Astrocyte (in vitro differentiated cells and primary cell): ENCODE measurements around the gene TXNDC17. TPM values are rescaled to one million over a fixed set of nuclear protein-coding genes. Genes with fewer than 3 reads are reported as not detected.
"Not testable (repeated sequence)": the region's sequence is repeated elsewhere in the genome, so short reads cannot be mapped to it uniquely, and the experiment has no call there.

Experiments used
- DNase-seq: peaks from one replicate; pipeline ENCODE4 v3.0.0-alpha.2; 2010; ENCODE audit warnings: low read depth
- FAIRE-seq: peaks from 2 replicates; lab custom pipeline; 2011; peaks lifted over from hg19 to GRCh38; lab: Jason Lieb, UNC
- H2AFZ ChIP-seq: 2 replicates; pipeline ENCODE4 v1.6.0; 2012; ENCODE audit warnings: low read depth, low read length, inconsistent platforms
- H3K27ac ChIP-seq: 2 replicates; pipeline ENCODE4 v1.5.1; 2011; ENCODE audit warnings: low read depth, low read length, inconsistent platforms
- H3K27me3 ChIP-seq: 2 replicates; pipeline ENCODE4 v1.6.0; 2011; ENCODE audit warnings: low read length, inconsistent platforms; ENCODE audit not compliant: insufficient read depth
- H3K36me3 ChIP-seq: 2 replicates; pipeline ENCODE4 v1.5.1; 2011; ENCODE audit warnings: low read length, inconsistent platforms; ENCODE audit not compliant: insufficient read depth
- H3K4me1 ChIP-seq: 2 replicates; pipeline ENCODE4 v1.5.1; 2011; ENCODE audit warnings: low read length, inconsistent platforms; ENCODE audit not compliant: insufficient read depth
- H3K4me2 ChIP-seq: 2 replicates; pipeline ENCODE4 v1.6.0; 2012; ENCODE audit warnings: low read length, inconsistent platforms
- H3K4me3 ChIP-seq: 2 replicates; pipeline ENCODE4 v1.5.1; 2011; ENCODE audit warnings: low read depth, mild to moderate bottlenecking, low read length, inconsistent platforms; ENCODE audit not compliant: insufficient read depth
- H3K79me2 ChIP-seq: 2 replicates; pipeline ENCODE4 v1.6.0; 2012; ENCODE audit warnings: mild to moderate bottlenecking, low read length, inconsistent platforms; ENCODE audit not compliant: insufficient read depth
- H3K9ac ChIP-seq: 2 replicates; pipeline ENCODE4 v1.6.0; 2012; ENCODE audit warnings: mild to moderate bottlenecking, low read length, inconsistent platforms
- H3K9me3 ChIP-seq: 2 replicates; pipeline ENCODE4 v1.5.1; 2012; ENCODE audit warnings: low read depth, mild to moderate bottlenecking, low read length, inconsistent platforms; ENCODE audit not compliant: insufficient read depth
- H4K20me1 ChIP-seq: 2 replicates; pipeline ENCODE4 v1.6.0; 2012; ENCODE audit warnings: low read length, inconsistent platforms; ENCODE audit not compliant: insufficient read depth
- H3K27ac Mint-ChIP-seq: one replicate; pipeline ENCODE4 v1.8.0; 2021; ENCODE audit warnings: mild to moderate bottlenecking, mixed read lengths; ENCODE audit not compliant: unreplicated experiment
- H3K27me3 Mint-ChIP-seq: one replicate; pipeline ENCODE4 v1.8.0; 2021; ENCODE audit warnings: low read depth, mixed read lengths; ENCODE audit not compliant: unreplicated experiment
- H3K36me3 Mint-ChIP-seq: one replicate; pipeline ENCODE4 v1.8.0; 2021; ENCODE audit warnings: low read depth, mixed read lengths; ENCODE audit not compliant: unreplicated experiment
- H3K4me1 Mint-ChIP-seq: one replicate; pipeline ENCODE4 v1.8.0; 2021; ENCODE audit warnings: low read depth, mixed read lengths; ENCODE audit not compliant: unreplicated experiment
- H3K4me3 Mint-ChIP-seq: one replicate; pipeline ENCODE4 v1.8.0; 2021; ENCODE audit warnings: mild to moderate bottlenecking, moderate library complexity, mixed read lengths; ENCODE audit not compliant: unreplicated experiment
- H3K9me3 Mint-ChIP-seq: one replicate; pipeline ENCODE4 v1.8.0; 2021; ENCODE audit warnings: mild to moderate bottlenecking, mixed read lengths; ENCODE audit not compliant: unreplicated experiment
- EZH2 ChIP-seq: IDR thresholded peaks from 2 replicates; pipeline ENCODE4 v1.6.1; 2012; ENCODE audit warnings: mild to moderate bottlenecking, low read length, inconsistent platforms; ENCODE audit not compliant: insufficient read depth
- total RNA-seq: library from RNA; stranded (reverse); gene quantifications from 2 replicates; pipeline ENCODE4 v1.2.1, GENCODE V29; 2021
- TF ChIP-seq, protein P1 (sequence below): IDR thresholded peaks from 2 replicates; pipeline ENCODE4 v1.5.1; 2011; ENCODE audit warnings: low read depth, mild to moderate bottlenecking, inconsistent platforms, low read length, moderate library complexity; ENCODE audit not compliant: insufficient read depth

TXNDC17 gene
- total RNA-seq, 1 donor from 2014 or later, result 158 TPM

DNA sequence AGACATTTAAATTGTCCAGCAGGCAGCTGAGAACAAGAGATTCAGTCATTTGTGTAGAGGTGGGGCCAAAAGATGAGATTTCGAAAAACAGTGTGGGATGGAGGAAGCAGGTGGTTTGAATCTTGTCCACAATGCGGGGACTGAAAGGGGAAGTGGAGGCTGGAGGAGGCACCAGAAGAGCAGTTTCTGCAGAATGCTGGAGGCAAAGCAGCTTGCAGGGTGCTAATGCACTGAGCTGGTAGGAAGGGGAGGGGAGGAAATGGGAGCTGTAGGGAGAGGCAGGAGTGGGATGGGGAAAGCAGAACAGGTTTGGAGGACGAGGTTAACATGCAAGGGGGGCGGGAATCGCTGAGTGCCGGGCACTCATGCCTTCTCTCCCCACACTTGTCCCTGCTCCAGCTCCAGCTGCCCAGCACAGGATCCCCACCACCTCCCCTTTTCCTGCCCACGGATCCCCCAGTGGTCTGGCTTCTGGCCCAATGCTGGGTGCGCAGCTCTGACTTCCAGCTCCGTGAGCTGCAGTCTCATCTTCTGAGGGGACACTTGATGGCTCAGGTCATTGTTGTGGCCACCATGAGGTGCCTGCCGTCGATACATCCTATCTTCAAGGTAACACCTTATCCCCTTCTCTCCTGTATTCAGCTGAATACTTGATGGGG lies 20.1 kb downstream of the TXNDC17 start:
- FAIRE-seq, result no peak

DNA sequence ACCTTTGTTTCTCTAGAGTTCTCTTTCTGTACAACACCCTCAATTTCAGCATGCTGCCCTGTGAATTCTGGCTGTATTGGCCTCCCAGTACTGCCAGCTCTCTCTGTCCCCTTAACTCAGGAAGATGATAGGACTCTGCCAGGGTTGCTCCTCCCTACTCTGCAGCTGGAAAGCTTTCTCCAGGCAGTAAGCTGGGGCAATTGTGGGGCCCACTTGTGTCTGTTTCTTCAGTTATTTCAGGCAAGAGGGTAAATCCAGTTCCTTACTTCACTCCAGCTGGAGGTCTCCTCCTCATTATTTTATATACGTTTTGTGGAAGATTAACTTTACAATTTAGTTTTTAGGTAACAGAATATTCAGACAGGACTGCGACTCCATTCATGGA lies 20.6 kb downstream of the TXNDC17 start:
- no peak for TF ChIP-seq EZH2
- TF ChIP-seq, protein P1, sequence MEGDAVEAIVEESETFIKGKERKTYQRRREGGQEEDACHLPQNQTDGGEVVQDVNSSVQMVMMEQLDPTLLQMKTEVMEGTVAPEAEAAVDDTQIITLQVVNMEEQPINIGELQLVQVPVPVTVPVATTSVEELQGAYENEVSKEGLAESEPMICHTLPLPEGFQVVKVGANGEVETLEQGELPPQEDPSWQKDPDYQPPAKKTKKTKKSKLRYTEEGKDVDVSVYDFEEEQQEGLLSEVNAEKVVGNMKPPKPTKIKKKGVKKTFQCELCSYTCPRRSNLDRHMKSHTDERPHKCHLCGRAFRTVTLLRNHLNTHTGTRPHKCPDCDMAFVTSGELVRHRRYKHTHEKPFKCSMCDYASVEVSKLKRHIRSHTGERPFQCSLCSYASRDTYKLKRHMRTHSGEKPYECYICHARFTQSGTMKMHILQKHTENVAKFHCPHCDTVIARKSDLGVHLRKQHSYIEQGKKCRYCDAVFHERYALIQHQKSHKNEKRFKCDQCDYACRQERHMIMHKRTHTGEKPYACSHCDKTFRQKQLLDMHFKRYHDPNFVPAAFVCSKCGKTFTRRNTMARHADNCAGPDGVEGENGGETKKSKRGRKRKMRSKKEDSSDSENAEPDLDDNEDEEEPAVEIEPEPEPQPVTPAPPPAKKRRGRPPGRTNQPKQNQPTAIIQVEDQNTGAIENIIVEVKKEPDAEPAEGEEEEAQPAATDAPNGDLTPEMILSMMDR, result no peak
- no peaks in the 10 kb centered on the region for H3K4me1 ChIP-seq
- no peaks in the 10 kb centered on the region for H3K9me3 ChIP-seq
- H3K4me3 ChIP-seq, result no peak overlapping the region
- H4K20me1 ChIP-seq, result no peaks in the 10 kb centered on the region
- Mint-ChIP-seq H3K27me3 (peaks cover 44% of the 10 kb centered on the region), H3K36me3 (no peaks in the 10 kb centered on the region), H3K9me3 (peaks cover 2% of the 10 kb centered on the region), H3K4me3 (no peak overlapping the region), H3K4me1 (no peaks in the 10 kb centered on the region), H3K27ac (peak overlapping the region; percentile 4)
- no peak overlapping the region for H2AFZ ChIP-seq
- no peaks in the 10 kb centered on the region for H3K79me2 ChIP-seq
- no peak overlapping the region for H3K27ac ChIP-seq
- H3K4me2 ChIP-seq, result no peak overlapping the region
- FAIRE-seq, result no peak
- H3K9ac ChIP-seq, result no peak overlapping the region
- H3K27me3 ChIP-seq, result peaks cover 25% of the 10 kb centered on the region
- DNase-seq, result no peak
- no peaks in the 10 kb centered on the region for H3K36me3 ChIP-seq

More for the DNA sequence above, 20.1 kb downstream of the TXNDC17 start:
- H3K9me3 ChIP-seq, result no peaks in the 10 kb centered on the region
- Mint-ChIP-seq H3K9me3 (peaks cover 2% of the 10 kb centered on the region), H3K27ac (no peak overlapping the region), H3K27me3 (peaks cover 47% of the 10 kb centered on the region), H3K4me1 (no peaks in the 10 kb centered on the region), H3K36me3 (no peaks in the 10 kb centered on the region), H3K4me3 (no peak overlapping the region)
- no peaks in the 10 kb centered on the region for H4K20me1 ChIP-seq
- DNase-seq, result no peak
- no peak overlapping the region for H3K4me2 ChIP-seq
- no peak overlapping the region for H3K4me3 ChIP-seq
- H3K4me1 ChIP-seq, result no peaks in the 10 kb centered on the region
- no peak overlapping the region for H3K9ac ChIP-seq
- no peak overlapping the region for H2AFZ ChIP-seq
- H3K79me2 ChIP-seq, result no peaks in the 10 kb centered on the region
- H3K27me3 ChIP-seq, result peaks cover 25% of the 10 kb centered on the region
- no peak overlapping the region for H3K27ac ChIP-seq
- no peaks in the 10 kb centered on the region for H3K36me3 ChIP-seq
- TF ChIP-seq, protein P1, result no peak

DNA sequence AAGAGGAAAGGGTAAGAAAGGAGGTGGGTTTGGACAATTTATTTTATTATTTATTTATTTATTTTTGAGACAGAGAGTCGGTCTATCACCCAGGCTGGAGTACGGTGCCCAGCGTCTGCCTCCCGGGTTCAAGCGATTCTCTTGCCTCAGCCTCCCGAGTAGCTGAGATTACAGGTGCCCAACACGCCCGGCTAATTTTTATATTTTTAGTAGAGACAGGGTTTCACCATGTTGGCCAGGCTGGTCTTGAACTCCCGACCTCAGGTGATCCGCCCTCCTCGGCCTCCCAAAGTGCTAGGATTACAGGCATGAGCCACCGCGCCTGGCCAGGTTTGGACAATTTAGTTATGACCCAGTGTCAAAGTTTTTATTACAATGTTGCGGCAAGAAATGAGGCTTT lies 22.3 kb downstream of the TXNDC17 start:
- H3K4me1 ChIP-seq, H3K9ac ChIP-seq, H4K20me1 ChIP-seq, H3K9me3 ChIP-seq, H3K4me2 ChIP-seq, H3K27ac ChIP-seq, DNase-seq, H2AFZ ChIP-seq, H3K4me3 ChIP-seq, H3K79me2 ChIP-seq, H3K4me3 Mint-ChIP-seq, H3K9me3 Mint-ChIP-seq, H3K36me3 Mint-ChIP-seq, H3K27ac Mint-ChIP-seq, H3K4me1 Mint-ChIP-seq, FAIRE-seq, H3K36me3 ChIP-seq: not testable (repeated sequence)
- H3K27me3 Mint-ChIP-seq, result peaks cover 41% of the 10 kb centered on the region
- peaks cover 21% of the 10 kb centered on the region for H3K27me3 ChIP-seq
